Neural cell (in vitro differentiated cells): ENCODE data around the gene KIF21B. TPM values are rescaled to one million over a fixed set of nuclear protein-coding genes. Genes with fewer than 3 reads are reported as not detected.

Source experiments
- H2AFZ ChIP-seq: fragments of 200-600, 300-800 bp; sonication (generic), shearing (Covaris generic); 2 replicates; pipeline ENCODE4 v1.6.0; 2014; ENCODE audit warnings: low read depth, mild to moderate bottlenecking, antibody characterized with exemption, low read length, moderate library complexity
- H3F3A ChIP-seq: fragments of 200-600 bp; shearing (Covaris generic); 2 replicates; pipeline ENCODE4 v1.6.1; 2016; ENCODE audit warnings: mild to moderate bottlenecking, moderate library complexity, mixed read lengths, antibody characterized with exemption, low read length; ENCODE audit not compliant: insufficient read depth, poor library complexity, severe bottlenecking
- H3K27ac ChIP-seq: fragments of 200-600, 300-800 bp; sonication (generic), shearing (Covaris generic); 2 replicates; pipeline ENCODE4 v1.5.1; 2014; ENCODE audit warnings: mild to moderate bottlenecking, low read length, moderate library complexity
- H3K27me3 ChIP-seq: fragments of 300-800, 200-600 bp; sonication (generic), shearing (Covaris generic); 2 replicates; pipeline ENCODE4 v1.6.0; 2014; ENCODE audit warnings: mild to moderate bottlenecking, low read depth, low read length, moderate library complexity; ENCODE audit not compliant: insufficient read depth
- H3K36me3 ChIP-seq: fragments of 300-800, 200-600 bp; sonication (generic), shearing (Covaris generic); 2 replicates; pipeline ENCODE4 v1.5.1; 2014; ENCODE audit warnings: mild to moderate bottlenecking, antibody characterized with exemption, low read length, moderate library complexity; ENCODE audit not compliant: insufficient read depth
- H3K4me2 ChIP-seq: fragments of 300-800, 200-600 bp; sonication (generic), shearing (Covaris generic); 2 replicates; pipeline ENCODE4 v1.6.0; 2014; ENCODE audit warnings: mild to moderate bottlenecking, low read length
- H3K4me3 ChIP-seq: fragments of 300-800, 200-600 bp; sonication (generic), shearing (Covaris generic); 2 replicates; pipeline ENCODE4 v1.5.1; 2014; ENCODE audit warnings: mild to moderate bottlenecking, low read length, moderate library complexity
- H3K79me2 ChIP-seq: fragments of 200-600 bp; shearing (Covaris generic); replicated peaks from 2 replicates; pipeline ENCODE4 v1.6.0; 2014; ENCODE audit warnings: mild to moderate bottlenecking, low read length, moderate library complexity; ENCODE audit not compliant: insufficient read depth
- H3K9ac ChIP-seq: fragments of 300-800, 200-600 bp; sonication (generic), shearing (Covaris generic); 2 replicates; pipeline ENCODE4 v1.6.1; 2016; ENCODE audit warnings: mild to moderate bottlenecking, low read length, mixed read lengths
- H3K9me2 ChIP-seq: fragments of 200-600 bp; shearing (Covaris generic); 2 replicates; pipeline ENCODE4 v1.6.1; 2016; ENCODE audit warnings: mild to moderate bottlenecking, low read length, mixed read lengths; ENCODE audit not compliant: insufficient read depth
- H3K9me3 ChIP-seq: fragments of 200-600, 300-800 bp; sonication (generic), shearing (Covaris generic); 2 replicates; pipeline ENCODE4 v1.6.1; 2016; ENCODE audit warnings: mild to moderate bottlenecking, mixed run types, low read length, moderate library complexity, mixed read lengths
- H4K20me1 ChIP-seq: fragments of 200-600 bp; shearing (Covaris generic); 2 replicates; pipeline ENCODE4 v1.6.1; 2016; ENCODE audit warnings: mild to moderate bottlenecking, mixed run types; ENCODE audit not compliant: insufficient read depth
- CTCF ChIP-seq: fragments of 450-650 bp; IDR thresholded peaks from 2 replicates; pipeline ENCODE4 v1.5.1; 2014; ENCODE audit warnings: antibody characterized with exemption, mild to moderate bottlenecking, moderate library complexity; ENCODE audit not compliant: poor library complexity, severe bottlenecking
- EP300 ChIP-seq: fragments of 450-650 bp; conservative IDR thresholded peaks from 2 replicates; pipeline ENCODE4 v1.6.1; 2014; ENCODE audit warnings: antibody characterized with exemption, mild to moderate bottlenecking, moderate library complexity; ENCODE audit not compliant: poor library complexity, severe bottlenecking
- EZH2 ChIP-seq: fragments of 200-600, 300-800 bp; shearing (Covaris generic), sonication (generic); IDR thresholded peaks from 2 replicates; pipeline ENCODE4 v1.6.1; 2014; ENCODE audit warnings: antibody characterized with exemption, low read length, borderline replicate concordance, mild to moderate bottlenecking; ENCODE audit not compliant: insufficient read depth, poor library complexity, severe bottlenecking
- MXI1 ChIP-seq: fragments of 450-650 bp; conservative IDR thresholded peaks from 2 replicates; pipeline ENCODE4 v1.6.1; 2014; ENCODE audit warnings: antibody characterized with exemption, mild to moderate bottlenecking; ENCODE audit not compliant: poor library complexity, severe bottlenecking
- POLR2AphosphoS5 ChIP-seq: IDR thresholded peaks from 2 replicates; pipeline ENCODE4 v1.6.1; 2012
- RAD21 ChIP-seq: fragments of 450-650 bp; conservative IDR thresholded peaks from 2 replicates; pipeline ENCODE4 v1.6.1; 2014; ENCODE audit warnings: antibody characterized with exemption, mild to moderate bottlenecking, moderate library complexity
- REST ChIP-seq: IDR thresholded peaks from 2 replicates; pipeline ENCODE4 v1.6.1; 2012; ENCODE audit warnings: borderline replicate concordance
- SMC3 ChIP-seq: fragments of 450-650 bp; conservative IDR thresholded peaks from 2 replicates; pipeline ENCODE4 v1.6.1; 2014; ENCODE audit warnings: antibody characterized with exemption, mild to moderate bottlenecking, moderate library complexity; ENCODE audit not compliant: poor library complexity
- TAF1 ChIP-seq: IDR thresholded peaks from 2 replicates; pipeline ENCODE4 v1.6.1; 2012; ENCODE audit warnings: low read depth
- polyA plus RNA-seq: library from polyadenylated mRNA; depleted of rRNA; stranded (reverse); fragments of >200 nt; gene quantifications from 2 replicates; pipeline ENCODE4 v1.2.3, GENCODE V29; 2014

KIF21B gene
- polyA plus RNA-seq, 1 donor from 2014 or later, result 53.7 TPM

GRCh38 chr1:201013991-201014815 lies 9.3 kb downstream of the KIF21B start:
- H3K4me3 ChIP-seq, result peak overlapping the region; percentile 51
- no peaks in the 10 kb centered on the region for H3K9me2 ChIP-seq
- H3K4me2 ChIP-seq, result no peak overlapping the region
- H3K27ac ChIP-seq, result no peak overlapping the region
- H3K36me3 ChIP-seq, result no peaks in the 10 kb centered on the region
- H3K79me2 ChIP-seq, result peaks cover 96% of the 10 kb centered on the region
- H4K20me1 ChIP-seq, result peaks cover 90% of the 10 kb centered on the region
- no peaks in the 10 kb centered on the region for H3K27me3 ChIP-seq
- no peak overlapping the region for H2AFZ ChIP-seq
- no peaks in the 10 kb centered on the region for H3K9me3 ChIP-seq
- no peaks in the 10 kb centered on the region for H3F3A ChIP-seq
- no peak for TF ChIP-seq REST
- no peak for TF ChIP-seq EZH2
- TF ChIP-seq SMC3, result no peak
- TF ChIP-seq CTCF, result no peak
- TF ChIP-seq POLR2AphosphoS5, result no peak
- no peak for TF ChIP-seq RAD21
- TF ChIP-seq EP300, result no peak
- no peak for TF ChIP-seq TAF1
- TF ChIP-seq MXI1, result no peak
- no peak overlapping the region for H3K9ac ChIP-seq

GRCh38 chr1:201013031-201013485 lies 10.5 kb downstream of the KIF21B start:
- Histone ChIP-seq H3K79me2 (peaks cover 96% of the 10 kb centered on the region), H3K4me3 (no peak overlapping the region), H4K20me1 (peaks cover 93% of the 10 kb centered on the region), H3K27me3 (no peaks in the 10 kb centered on the region), H3K9ac (no peak overlapping the region), H3K9me3 (no peaks in the 10 kb centered on the region), H3K4me2 (no peak overlapping the region), H3F3A (no peaks in the 10 kb centered on the region), H3K27ac (no peak overlapping the region), H3K36me3 (no peaks in the 10 kb centered on the region), H2AFZ (no peak overlapping the region), H3K9me2 (no peaks in the 10 kb centered on the region)
- no peak for TF ChIP-seq SMC3
- no peak for TF ChIP-seq EP300
- TF ChIP-seq MXI1, result no peak
- TF ChIP-seq EZH2, result no peak
- TF ChIP-seq RAD21, result no peak
- TF ChIP-seq REST, result no peak
- TF ChIP-seq CTCF, result no peak
- no peak for TF ChIP-seq TAF1
- no peak for TF ChIP-seq POLR2AphosphoS5
